ENCODE data around the gene CAPNS1.

DNA sequence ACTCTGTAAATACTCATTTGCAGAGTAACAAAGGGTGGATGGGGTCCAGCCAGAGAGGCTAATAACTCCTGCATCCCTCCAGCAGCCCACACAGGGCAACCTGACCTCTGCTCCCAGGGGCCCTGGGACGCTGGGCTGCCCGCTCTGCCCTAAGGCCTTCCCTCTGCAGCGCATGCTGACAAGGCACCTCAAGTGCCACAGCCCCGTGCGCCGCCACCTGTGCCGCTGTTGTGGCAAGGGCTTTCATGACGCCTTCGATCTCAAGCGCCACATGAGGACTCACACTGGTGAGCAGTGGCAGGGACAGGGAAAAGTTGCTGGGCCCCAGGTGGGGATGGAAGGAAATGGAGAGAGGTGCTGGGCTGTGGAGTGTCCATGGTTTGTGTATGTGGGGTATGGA is 27.2 kb upstream of the CAPNS1 start:
- TF ChIP-seq, protein P1, sequence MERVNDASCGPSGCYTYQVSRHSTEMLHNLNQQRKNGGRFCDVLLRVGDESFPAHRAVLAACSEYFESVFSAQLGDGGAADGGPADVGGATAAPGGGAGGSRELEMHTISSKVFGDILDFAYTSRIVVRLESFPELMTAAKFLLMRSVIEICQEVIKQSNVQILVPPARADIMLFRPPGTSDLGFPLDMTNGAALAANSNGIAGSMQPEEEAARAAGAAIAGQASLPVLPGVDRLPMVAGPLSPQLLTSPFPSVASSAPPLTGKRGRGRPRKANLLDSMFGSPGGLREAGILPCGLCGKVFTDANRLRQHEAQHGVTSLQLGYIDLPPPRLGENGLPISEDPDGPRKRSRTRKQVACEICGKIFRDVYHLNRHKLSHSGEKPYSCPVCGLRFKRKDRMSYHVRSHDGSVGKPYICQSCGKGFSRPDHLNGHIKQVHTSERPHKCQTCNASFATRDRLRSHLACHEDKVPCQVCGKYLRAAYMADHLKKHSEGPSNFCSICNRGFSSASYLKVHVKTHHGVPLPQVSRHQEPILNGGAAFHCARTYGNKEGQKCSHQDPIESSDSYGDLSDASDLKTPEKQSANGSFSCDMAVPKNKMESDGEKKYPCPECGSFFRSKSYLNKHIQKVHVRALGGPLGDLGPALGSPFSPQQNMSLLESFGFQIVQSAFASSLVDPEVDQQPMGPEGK (CRISPR knock-in tag; IDR thresholded peaks at IDR 0.05; ENCODE audit: borderline replicate concordance): no peak
- TF ChIP-seq, protein P2, sequence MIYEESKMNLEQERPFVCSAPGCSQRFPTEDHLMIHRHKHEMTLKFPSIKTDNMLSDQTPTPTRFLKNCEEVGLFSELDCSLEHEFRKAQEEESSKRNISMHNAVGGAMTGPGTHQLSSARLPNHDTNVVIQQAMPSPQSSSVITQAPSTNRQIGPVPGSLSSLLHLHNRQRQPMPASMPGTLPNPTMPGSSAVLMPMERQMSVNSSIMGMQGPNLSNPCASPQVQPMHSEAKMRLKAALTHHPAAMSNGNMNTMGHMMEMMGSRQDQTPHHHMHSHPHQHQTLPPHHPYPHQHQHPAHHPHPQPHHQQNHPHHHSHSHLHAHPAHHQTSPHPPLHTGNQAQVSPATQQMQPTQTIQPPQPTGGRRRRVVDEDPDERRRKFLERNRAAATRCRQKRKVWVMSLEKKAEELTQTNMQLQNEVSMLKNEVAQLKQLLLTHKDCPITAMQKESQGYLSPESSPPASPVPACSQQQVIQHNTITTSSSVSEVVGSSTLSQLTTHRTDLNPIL (CRISPR knock-in tag; IDR thresholded peaks at IDR 0.05; ENCODE audit: low read depth): no peak
- no peak for TF ChIP-seq ZNF8 (CRISPR knock-in tag; IDR thresholded peaks at IDR 0.05)
- TF ChIP-seq ZNF565 (CRISPR knock-in tag; conservative IDR thresholded peaks at IDR 0.05; ENCODE audit: low read depth): no peak
- TF ChIP-seq OSR1 (CRISPR knock-in tag; IDR thresholded peaks at IDR 0.05): no peak
- no peak for TF ChIP-seq ZFP30 (CRISPR knock-in tag; IDR thresholded peaks at IDR 0.05)

All from SK-N-SH treated with all-trans-retinoic acid at 6 μM for 48 hours (cell line).